ENCODE results near the gene SLC26A8. TPM values are rescaled to one million over a fixed set of nuclear protein-coding genes. Genes with fewer than 3 reads are reported as not detected.
A peak's percentile ranks its signal among the peaks of the same experiment; 100 is the strongest.
"Not testable (repeated sequence)": the region's sequence is repeated elsewhere in the genome, so short reads cannot be mapped to it uniquely, and the experiment has no call there.

Gene SLC26A8
- total RNA-seq, 1 donor from 2014 or later = not detected

- DNase-seq (no peak), ATAC-seq (ENCODE audit: poor library complexity) (no peak)
- intact Hi-C loops (cut with DNase I) = no loop called here
Observed at GRCh38 chr6:36054956-36055355, 30.5 kb upstream of the SLC26A8 start.

DNA sequence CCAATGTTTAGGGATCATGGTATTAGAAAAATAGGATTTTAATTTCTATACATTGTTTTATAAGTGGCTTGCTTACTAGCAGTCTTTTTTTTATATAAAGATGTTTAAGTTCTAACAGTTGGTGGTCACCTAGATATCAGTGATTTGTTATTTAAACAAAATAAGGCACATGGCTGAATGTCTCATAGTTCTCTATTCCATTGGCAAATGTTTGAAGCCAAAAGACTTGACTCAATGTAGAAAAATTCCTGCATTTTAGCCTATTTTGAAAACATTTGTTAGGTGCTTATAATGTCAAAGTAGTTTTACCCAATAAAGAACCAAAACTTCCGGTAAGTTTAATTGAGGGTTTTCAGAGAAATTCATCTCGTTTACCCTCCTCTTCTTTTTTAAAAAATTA lies 30.0 kb upstream of the SLC26A8 start:
- no peak for DNase-seq
- ATAC-seq (ENCODE audit: poor library complexity) = no peak
- intact Hi-C loops (cut with DNase I) = no loop called here

- intact Hi-C loops (cut with DNase I) = no loop called here
- ATAC-seq (ENCODE audit: poor library complexity) = no peak
- DNase-seq = no peak
Observed at GRCh38 chr6:36053878-36054277, 29.4 kb upstream of the SLC26A8 start.

DNA sequence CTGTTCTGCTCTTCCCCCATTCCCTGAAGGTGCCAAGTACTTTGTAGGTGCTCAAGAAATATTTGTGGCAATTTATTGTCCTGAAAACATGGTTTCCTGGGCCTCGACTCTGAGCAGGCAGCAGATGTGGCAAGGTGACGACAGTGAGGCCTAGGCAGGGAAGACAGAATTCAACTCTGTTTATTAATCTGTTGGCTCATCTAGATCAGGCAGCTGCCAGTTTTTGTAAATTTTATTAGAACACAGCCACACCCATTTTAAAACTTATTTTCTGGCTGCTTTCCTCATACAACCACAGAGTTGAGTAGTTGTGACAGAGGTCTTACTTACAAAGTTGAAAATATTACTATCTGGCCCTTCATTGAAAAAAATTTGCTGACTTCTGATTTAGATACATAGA lies 27.7 kb upstream of the SLC26A8 start:
- ATAC-seq (ENCODE audit: poor library complexity) (peak; percentile 57), DNase-seq (no peak)
- intact Hi-C loops (cut with DNase I) = no loop called here

GRCh38 chr6:36050947-36051710 lies 26.7 kb upstream of the SLC26A8 start:
- intact Hi-C loops (cut with DNase I) = no loop called here
- DNase-seq = no peak
- ATAC-seq (ENCODE audit: poor library complexity) = peak; percentile 32

GRCh38 chr6:36050305-36050704 lies 25.9 kb upstream of the SLC26A8 start:
- intact Hi-C loops (cut with DNase I) = no loop called here
- DNase-seq (no peak), ATAC-seq (ENCODE audit: poor library complexity) (no peak)

DNA sequence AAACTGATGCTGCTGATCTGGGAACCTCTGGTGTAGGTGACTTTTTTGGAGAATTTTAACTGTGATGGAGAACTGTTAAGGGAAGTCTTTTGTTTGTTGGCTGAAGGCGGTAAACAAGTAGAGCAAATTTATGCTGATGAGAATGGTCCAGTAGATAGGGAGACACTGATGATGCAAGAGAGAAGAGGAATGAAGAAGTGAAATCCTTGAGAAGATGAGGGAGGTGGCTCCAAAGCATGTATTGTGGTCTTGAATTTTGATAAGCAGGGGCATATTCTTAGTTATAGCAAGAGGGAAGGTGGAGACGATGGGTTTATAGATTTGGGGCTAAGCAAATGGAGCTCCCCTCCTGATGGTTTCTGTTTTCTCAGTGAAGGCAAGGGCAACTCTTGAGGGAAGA lies 25.1 kb upstream of the SLC26A8 start:
- intact Hi-C loops (cut with DNase I) = no loop called here
- DNase-seq (no peak), ATAC-seq (ENCODE audit: poor library complexity) (no peak)

DNA sequence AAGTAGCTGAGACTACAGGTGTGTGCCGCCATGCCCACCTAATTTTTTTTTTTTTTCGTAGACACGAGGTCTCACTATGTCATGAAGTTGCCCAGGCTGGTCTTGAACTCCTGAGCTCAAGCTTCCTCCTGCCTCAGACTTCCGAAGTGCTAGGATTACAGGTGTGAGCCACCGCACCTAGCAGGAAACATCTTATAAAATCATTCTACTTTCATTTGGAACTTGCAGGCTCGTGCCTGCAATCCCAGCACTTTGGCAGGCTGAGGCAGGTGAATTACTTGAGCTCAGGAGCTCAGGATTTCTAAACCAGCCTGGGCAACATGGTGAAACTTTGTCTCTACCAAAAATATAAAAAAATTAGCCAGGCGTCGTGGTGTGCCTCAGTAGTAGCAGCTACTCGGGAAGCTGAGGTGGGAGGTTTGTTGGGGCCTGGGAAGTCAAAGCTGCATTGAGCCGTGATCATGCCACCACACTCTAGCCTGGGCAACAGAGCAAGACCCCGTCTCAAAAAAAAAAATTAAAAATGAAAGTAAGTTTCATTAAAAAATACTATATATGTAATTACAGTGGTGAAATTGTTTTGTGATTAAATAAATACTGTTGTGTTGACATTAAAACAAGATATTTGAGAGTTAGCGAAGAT lies 18.3 kb upstream of the SLC26A8 start:
- no peak for DNase-seq
- intact Hi-C loops (cut with DNase I) = no loop called here

GRCh38 chr6:36040958-36041357 lies 16.5 kb upstream of the SLC26A8 start:
- no peak for DNase-seq
- ATAC-seq (ENCODE audit: poor library complexity) = no peak
- intact Hi-C loops (cut with DNase I) = no loop called here

More for the DNA sequence above, 18.3 kb upstream of the SLC26A8 start:
- ATAC-seq (ENCODE audit: poor library complexity) = no peak

DNA sequence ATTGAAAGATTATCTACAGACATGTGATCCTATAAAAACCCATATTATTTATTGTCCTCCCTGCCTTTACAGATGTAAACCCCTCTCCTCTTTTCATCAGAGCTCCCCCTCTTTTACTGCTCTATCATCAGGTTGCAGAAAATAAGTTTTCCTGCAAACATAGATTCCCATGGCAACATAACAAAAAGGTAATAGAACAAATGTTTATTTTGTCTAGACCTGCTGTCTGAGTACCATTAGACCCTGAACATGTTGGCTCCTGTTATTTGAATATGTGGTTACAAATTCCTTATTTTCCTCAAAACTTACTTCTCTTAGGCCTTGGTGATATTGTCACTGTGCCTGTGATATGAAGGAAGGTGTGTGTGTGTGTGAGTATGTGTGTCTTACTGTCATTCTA lies 14.7 kb upstream of the SLC26A8 start:
- ATAC-seq (ENCODE audit: poor library complexity) (no peak), DNase-seq (no peak)
- intact Hi-C loops (cut with DNase I) = no loop called here

DNA sequence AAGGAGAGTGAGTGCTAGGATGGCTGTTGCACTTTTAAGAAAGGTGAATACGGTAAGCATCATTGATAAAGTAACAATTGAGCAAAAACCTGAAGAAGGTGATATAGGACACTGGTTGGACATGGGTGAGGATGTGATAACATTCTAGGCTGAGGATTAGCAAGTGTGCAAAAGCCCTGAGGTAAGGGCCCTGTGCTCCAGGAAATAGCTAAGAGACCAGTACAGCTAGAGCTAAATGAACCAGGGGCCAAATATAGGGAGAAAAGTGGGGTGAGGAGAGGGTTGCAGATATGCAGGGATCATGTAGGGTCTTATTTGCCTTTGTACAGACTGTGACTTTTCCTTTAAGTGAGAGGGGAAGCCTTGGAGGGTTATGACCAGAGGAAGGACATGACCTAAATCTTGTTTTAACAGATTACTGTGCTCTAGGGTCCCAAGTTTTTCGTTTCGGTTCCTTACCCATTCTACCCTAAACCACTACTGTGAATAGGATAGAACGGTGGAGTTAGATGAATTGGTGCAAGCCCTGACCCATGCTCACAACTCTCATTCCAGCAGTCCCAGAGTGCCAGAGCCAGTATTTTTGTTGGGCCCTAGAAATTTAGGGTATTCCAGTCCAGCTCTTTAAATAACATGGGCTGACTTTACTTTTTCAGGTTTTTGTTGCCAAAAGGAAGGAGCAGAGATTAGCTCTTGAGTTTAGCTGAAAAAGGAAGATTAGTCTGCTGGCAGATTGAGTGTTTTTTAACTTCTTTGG lies 13.9 kb upstream of the SLC26A8 start:
- DNase-seq (no peak), ATAC-seq (ENCODE audit: poor library complexity) (peak; percentile 67)
- intact Hi-C loops (cut with DNase I) = no loop called here

DNA sequence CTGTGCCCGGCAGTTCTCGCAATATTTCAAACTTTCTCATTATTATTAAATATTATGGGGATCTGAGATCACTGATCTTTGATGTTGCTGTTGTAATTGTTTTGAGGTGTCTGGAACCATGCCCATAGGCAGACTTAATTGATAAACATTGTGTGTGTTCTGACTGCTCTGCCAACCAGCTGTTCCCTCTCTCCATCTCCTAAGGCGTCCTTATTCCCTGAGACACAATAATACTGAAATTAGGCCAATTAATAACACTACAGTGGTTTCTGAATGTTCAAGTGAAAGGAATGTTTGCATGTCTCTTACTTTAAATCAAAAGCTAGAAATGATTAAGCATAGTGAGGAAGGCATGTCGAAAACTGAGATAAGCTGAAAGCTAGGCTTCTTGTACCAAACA lies 10.8 kb upstream of the SLC26A8 start:
- DNase-seq (no peak), ATAC-seq (ENCODE audit: poor library complexity) (no peak)
- intact Hi-C loops (cut with DNase I) = no loop called here

DNA sequence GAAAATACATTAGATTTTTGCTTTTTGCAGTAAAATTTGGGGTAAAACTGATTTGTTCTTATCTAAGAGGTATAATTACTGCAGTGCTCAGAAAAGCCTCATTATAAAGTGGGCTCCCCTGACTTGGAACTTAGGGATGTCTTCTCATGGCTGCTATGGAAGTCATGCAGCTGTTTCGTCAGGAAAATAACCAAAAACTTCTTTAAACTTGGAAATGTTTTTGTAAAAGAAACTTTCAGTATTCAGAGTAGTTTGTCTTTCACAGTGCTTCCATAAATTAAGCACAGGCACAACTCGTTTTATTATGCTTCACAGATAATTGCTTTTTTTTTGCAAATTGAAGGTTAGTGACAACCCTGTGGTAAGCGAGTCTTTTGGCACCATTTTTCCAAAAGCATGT lies 10.0 kb upstream of the SLC26A8 start:
- intact Hi-C loops (cut with DNase I) = no loop called here
- ATAC-seq (ENCODE audit: poor library complexity) = no peak
- DNase-seq = no peak

DNA sequence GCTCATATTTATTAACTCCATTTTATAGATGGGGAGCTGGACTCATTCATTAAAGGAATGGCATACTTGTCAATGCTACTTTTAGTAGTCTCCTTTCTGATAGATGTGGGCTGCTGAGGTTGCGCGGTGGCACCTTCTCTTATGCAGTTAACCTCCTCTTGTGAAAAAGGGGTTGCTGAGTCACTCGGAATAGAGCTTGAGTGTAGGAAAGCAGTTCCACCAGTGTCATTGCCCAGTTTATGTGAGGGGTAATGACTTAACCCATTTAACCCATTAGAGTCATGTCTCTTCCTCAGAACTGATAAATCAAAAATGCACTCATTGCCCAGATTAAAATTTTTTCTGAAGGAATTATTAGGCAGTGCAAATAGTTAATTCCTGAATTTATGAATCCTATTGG lies 9.5 kb upstream of the SLC26A8 start:
- intact Hi-C loops (cut with DNase I) = no loop called here
- no peak for DNase-seq
- no peak for ATAC-seq (ENCODE audit: poor library complexity)

GRCh38 chr6:36033144-36033543 lies 8.7 kb upstream of the SLC26A8 start:
- DNase-seq; intact Hi-C loops (cut with DNase I); ATAC-seq (ENCODE audit: poor library complexity): not testable (repeated sequence)

DNA sequence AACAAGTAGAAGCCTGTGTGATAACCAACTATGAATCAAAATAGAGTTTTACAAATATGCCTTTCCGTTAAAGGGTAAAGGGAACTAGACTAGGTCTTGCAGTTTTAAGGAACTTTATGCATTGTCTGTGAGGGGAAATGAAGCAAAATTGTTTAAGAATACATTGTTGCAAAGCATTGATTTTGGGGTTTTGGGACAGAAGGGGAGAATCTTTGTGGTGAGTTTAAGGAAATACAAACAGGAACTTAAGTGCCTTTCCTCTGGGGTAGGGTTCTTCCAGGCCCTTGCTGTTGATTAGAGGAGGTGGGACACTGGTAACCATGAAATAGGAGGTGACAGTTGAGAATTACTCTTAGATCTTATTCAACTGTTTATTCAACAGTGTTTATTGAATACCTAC lies 7.8 kb upstream of the SLC26A8 start:
- ATAC-seq (ENCODE audit: poor library complexity) (no peak), DNase-seq (no peak)
- intact Hi-C loops (cut with DNase I) = no loop called here

DNA sequence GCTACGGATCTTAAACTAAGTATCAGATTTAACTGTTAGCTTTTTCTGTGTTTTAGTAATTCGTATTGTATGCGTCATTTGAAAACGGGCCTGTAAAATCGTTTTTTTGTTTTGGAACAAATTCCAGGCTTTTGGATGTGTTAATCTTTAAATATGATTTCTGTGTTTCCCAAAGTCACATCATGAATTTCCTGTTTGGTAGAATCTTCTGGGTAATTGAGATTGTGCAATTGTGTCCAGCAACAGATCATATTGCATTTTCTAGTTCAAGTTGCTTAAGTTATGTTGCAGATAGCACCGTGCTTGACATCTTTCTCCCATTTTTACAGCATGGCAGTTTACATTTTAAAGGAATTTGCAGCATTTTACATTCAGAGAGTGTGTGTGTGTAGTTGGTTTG lies 5.0 kb upstream of the SLC26A8 start:
- intact Hi-C loops (cut with DNase I) = loop anchor here (5.0 kb wide), 1 partner anchor 168 kb away; the partner anchor contains the start of gene BRPF3
- ATAC-seq (ENCODE audit: poor library complexity) (no peak), DNase-seq (no peak)

- DNase-seq (peak; percentile 77), ATAC-seq (ENCODE audit: poor library complexity) (peak; percentile 60)
- intact Hi-C loops (cut with DNase I) = loop anchor here (5.0 kb wide), 1 partner anchor 168 kb away; the partner anchor contains the start of gene BRPF3
Observed at GRCh38 chr6:36028877-36029324, 4.5 kb upstream of the SLC26A8 start.

GRCh38 chr6:36028088-36028876 lies 3.8 kb upstream of the SLC26A8 start:
- ATAC-seq (ENCODE audit: poor library complexity) (peak; percentile 46), DNase-seq (peak; percentile 55)
- intact Hi-C loops (cut with DNase I) = loop anchor here (5.0 kb wide), 1 partner anchor 169 kb away; the partner anchor contains the start of gene BRPF3
